Medulla oblongata (tissue), 1 donor: ENCODE results near the gene TMEM121B.
A peak's percentile ranks its signal among the peaks of the same experiment; 100 is the strongest.
"Not testable (repeated sequence)": the region's sequence is repeated elsewhere in the genome, so short reads cannot be mapped to it uniquely, and the experiment has no call there.

ENCODE experiments used
- DNase-seq: peaks from one replicate; pipeline ENCODE4 v3.0.0-alpha.2; 2015; ENCODE audit errors: extremely low spot score

The TMEM121B gene

DNA sequence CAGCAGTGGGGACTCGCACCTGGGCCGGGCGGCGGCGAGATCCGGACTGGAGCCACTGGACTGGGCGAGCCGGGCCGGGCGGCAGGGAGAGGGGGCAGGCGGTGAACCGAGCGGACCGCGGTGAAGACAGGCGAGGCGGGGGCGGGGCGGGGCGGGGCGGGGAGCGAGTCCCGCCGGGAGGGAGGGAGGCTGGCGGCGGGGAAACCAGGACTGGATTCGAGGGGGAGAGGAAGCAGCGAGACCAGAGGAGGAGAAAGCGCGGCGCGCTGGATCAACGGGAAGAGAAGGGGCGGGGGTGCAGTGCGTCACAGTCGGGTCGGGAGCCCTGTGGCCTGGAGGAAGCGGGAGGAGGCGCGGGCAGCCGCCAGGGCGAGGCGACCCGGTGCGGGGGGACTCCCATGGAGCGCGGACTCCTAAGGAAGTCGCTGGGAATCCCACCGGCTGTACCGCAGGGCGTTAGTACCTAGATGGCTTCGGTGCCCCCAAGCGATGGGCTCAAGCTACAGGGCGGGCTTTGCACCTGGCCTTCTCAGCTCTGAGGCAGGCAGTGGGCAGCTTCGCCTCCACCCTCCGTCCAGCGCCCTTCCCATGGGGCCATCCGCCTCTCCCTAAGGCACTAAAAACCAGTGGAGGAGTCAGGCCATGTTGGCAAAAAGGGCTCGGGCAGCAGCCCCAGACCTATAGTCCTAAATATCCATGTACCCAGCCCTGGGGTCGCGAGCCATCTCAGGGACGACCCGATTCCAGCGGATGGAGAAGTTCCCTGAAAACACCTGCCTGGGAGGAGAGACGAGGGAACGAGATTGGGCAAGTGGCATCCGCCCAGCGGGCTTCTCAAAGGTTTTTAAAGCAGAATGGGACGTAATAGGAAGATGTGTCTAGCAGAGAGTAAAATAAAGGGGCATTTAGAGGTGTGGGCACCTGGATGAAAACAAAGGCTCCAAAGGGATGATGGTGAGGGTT lies at the start of gene TMEM121B:
TMEM121B (minus strand) TSS at position 128 of the 963 bp plus-strand sequence. CDS start 233 bp downstream, outside the sequence.
- DNase-seq, result peak; percentile 55

DNA sequence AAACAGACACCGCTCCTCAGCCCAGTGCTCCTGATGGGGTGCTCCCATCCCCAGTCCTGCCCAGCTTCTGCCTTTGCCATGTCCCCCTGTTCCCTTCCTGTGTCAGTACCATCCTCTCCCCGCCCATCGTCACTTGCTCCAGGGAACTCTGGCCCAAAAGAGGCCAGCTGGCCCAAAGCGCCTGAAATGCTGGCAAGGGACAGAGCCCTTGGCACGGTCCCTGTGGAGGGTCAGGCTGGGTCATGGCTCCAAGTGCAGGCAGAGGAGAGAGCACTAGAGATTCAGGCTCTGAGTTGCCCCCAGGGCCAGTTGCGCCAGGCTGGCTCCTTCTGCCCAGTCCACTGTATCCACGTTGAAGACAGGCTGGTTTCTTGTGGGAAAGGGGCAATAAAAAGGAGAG lies 46.3 kb upstream of the TMEM121B start:
- DNase-seq, result peak; percentile 62

DNA sequence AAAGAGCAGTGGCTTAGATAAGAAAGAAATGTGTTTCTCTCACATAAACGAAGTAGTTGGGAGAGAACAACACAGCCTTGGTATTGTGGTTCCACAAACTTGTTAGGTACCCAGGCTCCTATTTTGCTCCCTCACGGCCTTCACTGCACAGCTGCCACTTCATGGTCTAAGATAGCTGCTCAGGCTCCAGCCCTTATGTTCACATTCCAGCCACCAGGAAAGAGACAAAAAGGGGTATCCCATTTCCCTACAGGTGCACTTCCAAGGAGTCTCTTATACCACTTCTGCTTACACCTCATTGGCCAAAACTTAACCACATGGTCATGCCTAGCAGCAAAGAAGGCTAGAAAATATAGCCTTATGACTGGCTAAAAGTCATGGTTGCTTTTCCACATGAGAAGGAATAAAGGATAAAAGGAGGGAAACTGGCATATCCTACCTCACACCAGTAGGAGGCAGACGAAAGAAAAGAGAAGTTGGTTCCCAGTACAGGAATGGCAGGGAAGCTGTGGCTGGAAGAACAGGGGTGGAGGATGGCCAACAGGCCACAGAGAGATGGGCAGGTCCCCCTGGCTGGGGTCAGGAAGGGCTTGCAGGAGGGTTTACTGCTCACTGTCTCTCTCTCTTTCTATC lies 43.3 kb upstream of the TMEM121B start:
- no peak for DNase-seq

DNA sequence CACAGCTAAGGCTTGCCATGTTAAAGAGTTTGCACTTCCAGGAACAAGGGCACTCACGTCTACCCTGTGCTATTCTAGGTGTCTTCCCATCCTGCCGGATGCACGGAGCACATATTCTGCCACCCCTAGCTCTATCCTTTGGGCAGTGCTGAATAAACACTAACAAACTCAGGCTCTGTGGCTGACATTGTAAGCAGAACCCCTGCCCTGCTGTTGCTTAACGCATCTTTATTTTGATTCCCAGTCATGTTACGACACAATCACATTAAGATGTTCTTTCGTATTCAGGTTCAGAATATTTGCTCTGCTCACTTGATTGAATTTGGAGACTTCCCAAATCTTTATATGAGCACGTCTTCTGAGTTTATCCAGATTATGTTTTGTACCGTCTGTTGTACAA lies 41.6 kb upstream of the TMEM121B start:
- no peak for DNase-seq

DNA sequence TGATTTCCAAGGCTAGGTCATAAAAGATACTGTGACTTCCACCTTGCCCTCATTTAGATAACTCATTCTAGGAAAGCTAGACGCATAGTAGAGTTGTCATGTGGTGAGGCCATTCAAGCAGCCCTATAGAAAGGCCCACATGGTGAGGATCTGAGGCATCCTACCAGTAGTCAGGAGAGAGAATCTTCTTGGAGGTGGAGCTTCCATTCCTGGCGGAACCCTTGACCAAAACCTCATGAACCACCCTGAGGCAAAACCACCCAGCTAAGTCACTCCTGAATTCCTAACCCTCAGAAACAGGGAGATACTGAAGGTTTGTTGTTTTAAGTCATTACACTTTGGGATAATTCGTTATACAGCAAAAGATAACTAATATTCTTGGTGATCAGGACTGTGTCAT lies 40.8 kb upstream of the TMEM121B start:
- DNase-seq, result no peak

DNA sequence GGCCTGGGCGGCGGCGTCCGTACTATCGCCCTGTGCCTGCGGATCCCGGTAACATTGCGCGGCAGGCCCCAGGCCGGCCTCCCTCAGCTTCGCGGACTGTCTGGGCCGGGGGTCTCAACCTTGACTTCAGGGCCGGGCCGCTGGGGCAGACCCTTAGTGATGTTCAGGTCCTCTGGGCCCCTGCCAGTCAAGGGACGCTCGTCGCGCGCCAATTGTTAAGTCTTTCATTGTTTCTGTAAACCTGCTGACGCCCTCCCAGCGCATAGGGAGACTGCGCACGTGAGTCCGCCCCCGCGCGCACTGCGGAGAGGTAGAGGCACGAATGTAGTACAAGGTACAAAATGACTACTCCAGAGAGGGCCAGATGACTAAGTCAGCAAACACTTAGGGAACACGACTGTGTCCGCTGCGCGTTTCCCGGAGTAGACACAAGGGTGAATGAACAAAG lies 38.4 kb upstream of the TMEM121B start:
- DNase-seq, result peak; percentile 44

DNA sequence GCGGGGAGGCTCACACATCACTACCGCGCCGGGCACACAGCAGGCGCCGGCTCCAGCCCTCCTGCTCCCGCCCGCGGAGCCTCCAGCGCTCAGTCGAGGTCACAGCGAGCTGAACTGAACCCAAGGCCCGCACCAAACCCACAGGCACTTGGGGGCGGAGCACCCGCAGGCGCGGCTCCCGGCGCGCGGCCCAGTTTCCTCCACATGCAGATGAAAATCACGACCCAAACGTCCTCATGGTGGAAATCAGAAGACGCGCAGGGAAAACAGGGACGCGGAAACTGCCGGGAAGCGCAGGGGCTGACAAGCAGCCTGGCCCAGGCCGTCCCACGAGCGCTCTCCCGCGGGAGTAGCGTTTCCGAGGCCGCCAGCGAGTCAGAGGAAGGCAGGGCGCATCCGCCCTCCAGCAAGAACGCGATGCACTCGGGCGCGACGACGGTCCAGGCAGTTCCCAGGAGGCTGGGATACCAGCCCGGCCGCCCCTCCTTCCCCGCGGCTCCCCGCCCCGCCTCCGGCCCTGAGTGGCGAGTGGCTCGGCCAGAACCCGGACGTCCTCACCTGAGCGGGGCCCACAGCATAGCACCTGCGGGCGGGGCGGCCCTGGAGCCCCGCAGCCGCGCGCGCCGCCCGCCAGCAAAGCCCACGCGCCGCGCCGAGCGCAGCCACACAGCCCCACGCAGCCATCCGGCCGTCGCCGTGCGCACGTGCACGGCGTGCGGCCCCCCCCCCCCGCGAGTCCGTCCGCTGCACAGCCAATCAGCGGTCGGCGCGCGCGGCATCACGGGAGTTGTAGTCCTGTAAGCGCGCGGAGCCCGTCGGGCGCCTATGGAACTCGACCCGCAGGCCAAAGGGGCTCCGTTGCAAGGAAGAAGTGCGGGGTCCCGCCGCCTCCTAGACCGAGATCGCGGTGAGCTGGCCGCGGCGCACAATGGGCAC lies 37.7 kb upstream of the TMEM121B start, which contains the start of gene HDHD5:
HDHD5 (minus strand) TSS at position 710 of the 936 bp plus-strand sequence; CDS start at position 684, 26 bp downstream.
- DNase-seq, result peak; percentile 85

DNA sequence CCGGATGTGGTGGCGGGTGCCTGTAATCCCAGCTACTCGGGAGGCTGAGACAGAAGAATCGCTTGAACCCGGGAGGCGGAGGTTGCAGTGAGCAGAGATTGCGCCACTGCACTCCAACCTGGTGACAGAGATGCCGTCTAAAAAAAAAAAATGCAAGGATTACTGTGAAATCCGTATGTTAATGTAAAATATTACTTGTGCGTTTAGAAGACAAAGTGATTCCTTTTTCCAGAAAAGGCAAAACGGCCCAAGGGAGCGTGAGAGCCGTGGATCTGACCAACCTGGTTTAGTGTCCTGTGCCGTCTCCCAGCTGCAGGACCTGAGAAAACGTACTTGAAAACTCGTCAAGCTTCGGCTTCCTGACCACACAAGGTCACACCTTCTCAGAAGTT lies 37.0 kb upstream of the TMEM121B start:
- no peak for DNase-seq

DNA sequence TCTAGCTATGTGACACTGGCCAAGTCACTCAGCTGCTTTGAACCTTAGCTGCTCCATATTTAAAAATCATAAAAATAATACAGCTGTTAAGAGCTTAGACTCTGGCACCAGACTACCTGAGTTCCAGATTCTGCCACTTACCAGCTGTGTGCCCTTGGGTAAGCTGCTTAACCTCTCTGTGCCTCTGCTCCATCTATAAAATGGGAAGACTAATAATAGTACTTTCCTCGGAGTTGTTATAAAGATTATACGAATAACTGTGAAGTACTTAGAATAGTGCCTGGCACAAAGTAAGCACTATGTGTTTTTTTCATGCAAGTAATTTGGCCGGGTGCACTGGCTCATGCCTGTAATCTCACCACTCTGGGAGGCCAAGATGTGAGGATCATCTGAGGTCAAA lies 36.6 kb upstream of the TMEM121B start:
- DNase-seq, result no peak

DNA sequence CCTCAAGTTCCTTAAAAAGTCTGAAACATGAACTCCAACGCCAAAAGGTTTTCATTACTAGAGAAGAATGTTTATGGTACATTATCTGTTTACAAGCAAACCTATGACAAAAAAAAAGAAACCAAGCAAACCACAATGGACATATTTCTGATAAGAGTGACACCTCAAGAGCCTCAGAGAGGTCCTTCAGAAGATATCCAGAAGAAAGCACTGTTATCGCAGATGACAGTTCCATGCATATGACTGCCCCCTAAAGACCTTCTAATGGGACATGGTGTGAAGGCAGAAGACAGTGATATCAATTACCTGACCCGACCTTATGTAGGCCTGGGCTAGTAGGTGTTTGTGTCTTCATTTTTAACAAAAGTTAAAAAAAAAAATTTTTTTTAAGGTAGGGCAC lies 34.8 kb upstream of the TMEM121B start:
- no peak for DNase-seq

DNA sequence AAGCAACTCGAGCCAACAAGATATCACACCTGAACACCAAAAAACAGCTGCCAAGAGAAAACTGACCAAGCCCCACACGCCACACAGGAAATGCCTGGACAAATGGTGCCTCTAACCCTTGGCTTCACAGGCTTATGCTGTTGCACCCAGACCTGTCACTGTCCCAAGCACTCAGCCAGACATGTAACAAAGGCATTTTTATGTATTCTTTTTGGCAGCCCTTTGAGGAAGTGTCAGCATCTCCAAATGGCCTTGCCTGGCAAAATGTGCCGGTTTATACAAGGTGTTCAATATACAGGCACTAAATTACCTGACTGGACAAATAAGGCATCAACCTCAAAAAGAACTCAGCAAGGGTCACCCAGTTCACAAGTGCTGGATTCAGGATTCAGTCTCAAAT lies 31.8 kb upstream of the TMEM121B start:
- DNase-seq, result no peak

DNA sequence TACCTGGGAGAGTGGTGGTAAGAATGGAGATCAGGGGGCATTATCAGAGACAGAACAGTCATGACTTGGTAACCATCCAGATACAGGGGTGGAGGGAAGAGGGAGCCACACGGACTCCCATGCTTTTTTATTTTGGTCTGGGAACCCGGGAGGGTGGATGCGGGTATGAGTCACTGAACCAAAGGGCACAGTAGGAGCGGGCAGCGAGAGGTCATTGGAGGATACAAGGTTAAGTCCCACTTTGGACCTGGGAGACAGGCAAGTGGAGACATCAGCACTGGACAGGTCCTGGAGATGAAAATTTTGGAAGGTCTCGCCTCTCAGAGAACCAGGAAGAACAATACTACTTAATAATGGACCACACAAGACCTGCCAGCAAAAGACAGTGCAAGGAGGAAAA lies 31.2 kb upstream of the TMEM121B start:
- no peak for DNase-seq

DNA sequence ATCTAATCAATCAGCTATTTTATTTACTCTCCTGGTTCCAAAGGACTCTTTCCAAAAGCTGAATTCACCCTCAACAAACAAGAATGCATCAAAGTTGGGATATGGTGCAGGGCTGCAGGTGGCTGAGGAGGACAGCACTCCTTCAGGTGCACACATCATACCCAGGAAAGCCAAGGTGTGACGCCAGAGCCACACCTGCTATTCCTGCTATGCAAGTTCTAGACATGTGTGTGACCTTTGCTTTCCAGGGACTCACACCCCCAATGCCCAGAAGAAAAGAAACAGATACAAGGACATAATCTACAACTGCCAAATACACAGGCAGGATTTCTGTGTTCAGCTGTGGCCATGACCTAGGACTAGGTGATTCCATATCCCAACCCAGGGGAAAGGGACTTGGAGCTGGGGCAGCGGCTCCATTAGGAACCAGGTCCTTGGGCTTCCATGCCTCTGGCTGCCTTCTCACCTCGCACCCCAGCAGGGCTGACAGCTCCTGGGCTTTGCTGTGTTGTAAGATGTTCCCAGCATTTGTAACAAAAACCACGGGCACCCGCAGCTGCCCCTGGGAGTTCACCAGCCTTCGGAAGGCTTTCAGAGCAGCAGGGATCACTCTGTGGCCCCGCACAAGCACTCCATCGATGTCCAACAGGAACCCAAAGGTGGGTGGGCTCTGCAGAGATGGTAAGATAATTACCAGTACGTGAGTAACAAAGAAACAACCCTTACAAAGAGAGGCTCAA lies 28.1 kb upstream of the TMEM121B start:
- no peak for DNase-seq

DNA sequence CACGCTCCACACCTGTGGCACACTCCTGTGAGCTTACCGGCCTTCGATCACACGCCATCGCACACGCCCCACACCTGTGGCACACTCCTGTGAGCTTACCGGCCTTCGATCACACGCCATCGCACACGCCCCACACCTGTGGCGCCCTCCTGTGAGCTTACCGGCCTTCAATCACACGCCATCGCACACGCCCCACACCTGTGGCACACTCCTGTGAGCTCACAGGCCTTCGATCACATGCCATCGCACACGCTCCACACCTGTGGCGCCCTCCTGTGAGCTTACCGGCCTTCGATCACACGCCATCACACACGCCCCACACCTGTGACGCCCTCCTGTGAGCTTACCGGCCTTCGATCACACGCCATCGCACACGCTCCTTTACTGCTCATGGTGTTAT lies 26.3 kb upstream of the TMEM121B start:
- DNase-seq, result not testable (repeated sequence)

DNA sequence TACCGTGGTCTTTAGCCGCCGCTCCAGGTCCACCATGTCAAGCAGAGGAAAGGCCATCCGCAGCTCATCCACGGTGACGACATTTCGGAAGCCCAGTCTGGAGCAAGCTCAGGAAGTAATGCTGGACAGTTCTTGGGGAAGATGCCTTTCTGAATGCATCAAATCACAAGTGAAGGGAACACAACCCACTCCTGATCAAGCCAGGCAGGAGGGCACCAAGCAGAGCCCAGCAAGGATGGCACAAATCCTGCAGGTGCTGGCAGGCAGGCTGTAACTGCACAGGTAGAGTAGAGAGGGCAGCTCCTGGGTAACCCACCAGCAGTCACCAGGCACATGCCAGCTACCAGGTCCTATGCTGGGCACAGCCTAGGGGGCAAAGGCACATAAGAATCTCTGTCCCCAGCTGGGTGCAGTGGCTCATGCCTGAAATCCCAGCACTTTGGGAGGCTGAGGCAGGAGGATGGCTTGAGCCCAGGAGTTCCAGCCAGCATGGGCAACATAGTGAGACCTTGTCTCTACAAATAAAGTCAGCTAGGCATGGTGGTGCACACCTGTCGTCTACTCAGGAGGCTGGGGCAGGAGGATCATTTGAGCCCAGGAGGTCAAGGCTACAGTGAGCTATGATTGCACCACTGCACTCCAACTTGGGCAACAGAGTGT lies 24.0 kb upstream of the TMEM121B start:
- DNase-seq, result no peak

DNA sequence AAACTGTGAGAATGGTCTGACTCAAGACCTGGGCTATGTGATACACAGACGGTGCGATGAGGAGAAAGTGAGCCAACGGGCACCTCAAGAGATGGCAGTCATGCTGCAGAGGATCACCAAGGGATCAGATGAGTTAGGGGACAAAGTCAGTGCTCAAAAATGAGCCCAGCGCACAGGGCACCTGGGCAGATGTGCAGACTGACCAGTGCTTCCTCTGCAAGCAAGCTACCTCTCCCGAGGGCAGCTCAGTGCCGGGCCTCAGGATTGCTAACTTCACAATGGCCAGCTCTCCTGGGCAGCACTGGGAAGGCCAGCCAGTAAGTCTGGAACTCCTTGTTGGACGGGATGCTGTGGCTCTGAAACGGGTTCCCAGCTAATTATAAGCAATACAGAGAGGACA lies 22.7 kb upstream of the TMEM121B start:
- DNase-seq, result no peak

DNA sequence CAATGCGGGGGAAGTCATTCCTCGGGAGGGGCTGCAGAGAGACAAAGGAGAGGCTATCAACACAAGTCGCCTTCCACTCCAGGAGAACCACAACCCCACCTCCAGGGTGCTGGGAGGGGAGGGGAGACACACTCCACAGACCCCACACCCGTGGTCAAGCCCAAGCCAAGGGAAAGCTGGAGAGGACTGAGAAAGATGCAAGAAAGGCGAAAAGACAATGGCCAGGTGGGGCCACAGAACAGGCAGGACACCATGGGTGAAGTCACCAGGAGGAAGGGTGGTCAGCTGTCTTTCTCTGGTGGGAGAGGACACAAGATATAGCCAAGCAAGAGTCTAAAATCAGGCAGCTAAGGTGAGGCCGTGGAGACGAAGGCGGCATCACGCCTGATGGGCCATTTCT lies 21.9 kb upstream of the TMEM121B start:
- no peak for DNase-seq

DNA sequence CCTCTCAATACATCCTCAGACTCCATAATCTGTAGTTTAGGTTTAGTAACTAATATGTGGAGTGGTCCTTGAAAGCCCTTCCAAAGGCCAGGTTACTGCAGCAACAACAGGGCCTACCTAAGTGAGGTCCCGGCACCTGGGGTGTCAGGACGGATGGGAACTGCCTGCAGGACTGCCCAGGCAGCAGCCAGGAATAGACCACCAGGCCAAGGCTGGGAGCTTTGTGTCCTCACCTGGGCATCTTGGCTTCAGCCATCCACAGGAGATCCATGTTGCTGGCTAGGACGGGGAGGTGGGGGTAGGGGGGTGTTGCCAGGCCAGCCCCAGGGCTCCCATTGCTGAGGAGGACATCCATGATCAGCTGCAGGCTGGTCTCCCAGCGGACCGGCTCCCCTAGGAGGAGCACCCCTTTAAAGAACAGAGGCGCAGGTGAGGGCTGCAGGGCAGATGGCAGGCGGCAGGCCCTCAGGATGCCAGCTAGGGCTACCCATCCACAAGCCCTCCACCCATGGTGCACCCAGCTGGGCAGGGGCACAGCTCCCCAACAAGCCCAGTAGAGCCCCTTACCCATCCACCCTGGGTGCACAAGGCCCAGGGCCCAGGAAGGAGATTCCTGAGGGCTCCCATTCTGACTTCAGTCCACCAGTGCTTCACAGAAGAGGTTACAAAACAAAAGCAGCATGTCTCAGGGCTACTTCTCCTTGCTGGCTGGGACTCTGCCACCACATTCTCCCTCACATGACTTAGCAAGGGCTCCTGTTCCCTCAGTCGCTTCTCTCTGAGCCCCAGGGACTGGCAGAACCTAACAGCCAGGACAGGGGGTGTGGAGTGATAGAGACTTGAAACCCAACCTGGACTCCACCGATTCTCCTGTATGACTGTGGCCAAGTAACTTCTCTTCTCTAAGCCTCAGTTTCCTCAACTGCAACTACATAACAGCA lies 19.9 kb upstream of the TMEM121B start:
- DNase-seq, result peak; percentile 27

DNA sequence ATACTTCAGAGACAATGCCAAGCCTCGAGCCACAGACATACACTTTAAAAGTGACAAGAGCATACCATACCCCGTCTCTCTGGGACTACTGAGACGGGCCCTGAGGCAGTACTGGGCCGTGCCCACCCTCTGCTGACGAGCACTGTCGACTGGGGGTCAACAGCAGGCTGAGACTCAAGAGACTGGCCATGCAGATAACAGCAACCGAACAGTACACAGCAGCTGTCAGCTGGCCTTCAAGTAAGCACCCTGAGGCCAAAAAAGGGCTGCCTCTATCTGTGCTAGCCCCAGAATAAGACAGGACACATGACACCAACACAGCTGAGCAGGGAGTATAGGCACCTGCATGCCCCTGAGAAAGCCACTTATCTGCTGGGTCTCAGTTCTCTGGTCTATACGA lies 18.9 kb upstream of the TMEM121B start:
- no peak for DNase-seq
